SU-DHL-6 (cell line): ENCODE measurements around the gene TSPAN13.

Experiments
- EZH2phosphoT487 ChIP-seq: fragments of 200-600 bp; sonication (generic), shearing (Covaris generic); conservative IDR thresholded peaks from 2 replicates; pipeline ENCODE4 v1.6.1; 2018; ENCODE audit warnings: mild to moderate bottlenecking, antibody characterized with exemption, low read length, moderate library complexity, mixed read lengths
- TF ChIP-seq, protein P1 (sequence below): fragments of 200-600 bp; sonication (generic); IDR thresholded peaks from one replicate; pipeline ENCODE4 v1.5.1; 2017; ENCODE audit warnings: antibody characterized with exemption, mild to moderate bottlenecking, low read length, moderate library complexity; ENCODE audit not compliant: insufficient read depth, poor library complexity, severe bottlenecking

DNA sequence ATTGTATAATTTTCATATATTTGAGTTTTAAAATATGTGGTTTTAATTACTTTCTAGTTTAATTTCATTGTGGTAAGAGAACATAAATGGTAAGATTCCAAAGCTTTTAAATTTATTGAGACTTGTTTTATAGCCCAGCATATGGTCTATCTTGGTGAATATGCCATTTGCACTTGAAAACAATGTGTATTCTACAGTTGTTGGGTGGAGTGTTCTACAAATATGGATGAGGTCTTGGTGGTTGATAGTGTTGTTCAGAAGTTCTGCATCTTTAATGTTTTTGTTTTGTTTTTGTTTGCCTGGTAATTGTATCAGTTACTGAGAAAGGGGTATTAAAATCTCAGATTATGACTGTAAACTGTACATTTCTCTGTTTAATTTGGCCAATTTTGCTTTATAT lies 37.6 kb upstream of the TSPAN13 start:
- TF ChIP-seq, protein P1, sequence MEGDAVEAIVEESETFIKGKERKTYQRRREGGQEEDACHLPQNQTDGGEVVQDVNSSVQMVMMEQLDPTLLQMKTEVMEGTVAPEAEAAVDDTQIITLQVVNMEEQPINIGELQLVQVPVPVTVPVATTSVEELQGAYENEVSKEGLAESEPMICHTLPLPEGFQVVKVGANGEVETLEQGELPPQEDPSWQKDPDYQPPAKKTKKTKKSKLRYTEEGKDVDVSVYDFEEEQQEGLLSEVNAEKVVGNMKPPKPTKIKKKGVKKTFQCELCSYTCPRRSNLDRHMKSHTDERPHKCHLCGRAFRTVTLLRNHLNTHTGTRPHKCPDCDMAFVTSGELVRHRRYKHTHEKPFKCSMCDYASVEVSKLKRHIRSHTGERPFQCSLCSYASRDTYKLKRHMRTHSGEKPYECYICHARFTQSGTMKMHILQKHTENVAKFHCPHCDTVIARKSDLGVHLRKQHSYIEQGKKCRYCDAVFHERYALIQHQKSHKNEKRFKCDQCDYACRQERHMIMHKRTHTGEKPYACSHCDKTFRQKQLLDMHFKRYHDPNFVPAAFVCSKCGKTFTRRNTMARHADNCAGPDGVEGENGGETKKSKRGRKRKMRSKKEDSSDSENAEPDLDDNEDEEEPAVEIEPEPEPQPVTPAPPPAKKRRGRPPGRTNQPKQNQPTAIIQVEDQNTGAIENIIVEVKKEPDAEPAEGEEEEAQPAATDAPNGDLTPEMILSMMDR, result no peak
- no peak for TF ChIP-seq EZH2phosphoT487
